ENCODE measurements around the gene COL12A1. TPM values are rescaled to one million over a fixed set of nuclear protein-coding genes. Genes with fewer than 3 reads are reported as not detected.

COL12A1 gene
- polyA plus RNA-seq, 1 donor (not counting 4 experiments of a cell fraction or from before 2014, with no cell fraction given), result 96.9 TPM

DNA sequence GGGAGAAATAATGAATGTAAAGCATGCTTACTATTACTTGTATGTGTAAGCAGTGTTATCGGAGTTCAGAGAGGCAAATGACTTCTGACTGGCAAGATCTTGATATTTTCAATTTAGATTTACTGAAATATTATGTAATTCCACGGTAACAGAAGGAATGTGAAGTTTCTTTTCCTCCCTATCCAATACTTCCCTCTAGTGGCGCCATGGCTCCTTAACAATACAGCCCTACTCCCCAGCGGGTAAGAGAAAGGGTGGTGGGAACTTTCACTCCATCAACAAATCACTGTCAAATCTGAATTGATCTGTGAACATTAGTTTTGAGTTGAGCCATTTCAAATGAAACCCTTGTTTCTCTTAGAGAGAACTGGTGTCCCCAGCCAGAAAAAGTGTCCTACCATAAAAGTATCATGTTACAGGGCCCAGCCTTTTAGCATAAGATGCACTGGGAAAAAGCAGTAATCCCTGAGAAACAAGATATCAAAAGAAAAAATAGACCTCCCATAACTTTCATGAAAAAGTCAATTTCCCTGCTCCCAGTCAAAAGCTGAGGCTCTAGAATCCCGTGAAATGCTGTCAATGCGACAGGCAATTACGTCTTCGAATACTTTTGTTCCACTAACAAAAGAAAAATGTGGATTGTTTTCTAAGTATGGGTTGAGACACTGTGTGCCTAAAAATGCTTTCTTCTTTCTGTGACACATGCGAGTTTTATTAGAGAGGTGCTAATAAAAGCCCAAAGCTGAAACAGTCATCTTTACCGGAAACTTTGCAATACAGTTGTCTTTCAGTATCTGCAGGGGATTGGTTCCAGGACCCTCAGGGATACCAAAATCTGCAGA is 24.9 kb upstream of the COL12A1 start:
- Histone ChIP-seq H3K9ac (ENCODE audit: control insufficient read depth, extremely low read depth, insufficient read depth, low read length) (no peak overlapping the region), H3K9me3 (ENCODE audit: control insufficient read depth, low read depth, low read length) (no peaks in the 10 kb centered on the region), H3K36me3 (ENCODE audit: control insufficient read depth in 2 of 2, extremely low read depth in 1 of 2, insufficient read depth in 2 of 2, low read length in 2 of 2) (no peaks in the 10 kb centered on the region), H3K4me3 (ENCODE audit: control insufficient read depth in 2 of 3, extremely low read depth in 1 of 3, insufficient read depth in 2 of 3, low read depth in 1 of 3, low read length in 3 of 3) (no peak overlapping the region), H3K4me2 (ENCODE audit: control insufficient read depth, extremely low read depth, insufficient read depth, low read depth, low read length) (peak overlapping the region; percentile 40), H3K4me1 (ENCODE audit: control insufficient read depth, extremely low read depth, insufficient read depth, low read length) (no peaks in the 10 kb centered on the region), H3K9me1 (ENCODE audit: control insufficient read depth, extremely low read depth, insufficient read depth, low read length) (no peaks in the 10 kb centered on the region), H2AFZ (ENCODE audit: control insufficient read depth, low read length) (no peak overlapping the region), H4K20me1 (ENCODE audit: control insufficient read depth, extremely low read depth, insufficient read depth, low read length) (no peaks in the 10 kb centered on the region), H3K27ac (ENCODE audit: control insufficient read depth, insufficient read depth, low read length) (no peak overlapping the region), H3K27me3 (ENCODE audit: control insufficient read depth, extremely low read depth, insufficient read depth, low read length) (no peaks in the 10 kb centered on the region), H3K79me2 (ENCODE audit: control insufficient read depth, insufficient read depth, low read length) (no peaks in the 10 kb centered on the region)
- TF ChIP-seq, protein P1, sequence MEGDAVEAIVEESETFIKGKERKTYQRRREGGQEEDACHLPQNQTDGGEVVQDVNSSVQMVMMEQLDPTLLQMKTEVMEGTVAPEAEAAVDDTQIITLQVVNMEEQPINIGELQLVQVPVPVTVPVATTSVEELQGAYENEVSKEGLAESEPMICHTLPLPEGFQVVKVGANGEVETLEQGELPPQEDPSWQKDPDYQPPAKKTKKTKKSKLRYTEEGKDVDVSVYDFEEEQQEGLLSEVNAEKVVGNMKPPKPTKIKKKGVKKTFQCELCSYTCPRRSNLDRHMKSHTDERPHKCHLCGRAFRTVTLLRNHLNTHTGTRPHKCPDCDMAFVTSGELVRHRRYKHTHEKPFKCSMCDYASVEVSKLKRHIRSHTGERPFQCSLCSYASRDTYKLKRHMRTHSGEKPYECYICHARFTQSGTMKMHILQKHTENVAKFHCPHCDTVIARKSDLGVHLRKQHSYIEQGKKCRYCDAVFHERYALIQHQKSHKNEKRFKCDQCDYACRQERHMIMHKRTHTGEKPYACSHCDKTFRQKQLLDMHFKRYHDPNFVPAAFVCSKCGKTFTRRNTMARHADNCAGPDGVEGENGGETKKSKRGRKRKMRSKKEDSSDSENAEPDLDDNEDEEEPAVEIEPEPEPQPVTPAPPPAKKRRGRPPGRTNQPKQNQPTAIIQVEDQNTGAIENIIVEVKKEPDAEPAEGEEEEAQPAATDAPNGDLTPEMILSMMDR (optimal IDR thresholded peaks at IDR 0.05 in 1 of 3, IDR thresholded peaks at IDR 0.05 in 1 of 3, conservative IDR thresholded peaks at IDR 0.05 in 1 of 3; ENCODE audit: extremely low read depth in 1 of 3, insufficient read depth in 2 of 3, low read length in 3 of 3), result peak; percentile 72 to 75 (median 72)
- no peak for TF ChIP-seq EZH2 (IDR thresholded peaks at IDR 0.05; ENCODE audit: low read length)
- FAIRE-seq (peak; percentile 58), DNase-seq (ENCODE audit: low read depth, low spot score) (peak; percentile 9)
- dilution Hi-C loops (cut with MboI; ENCODE audit: extremely low pct_ligation_motif_present, low sequenced_read_pairs), result no loop called here

- Histone ChIP-seq H3K4me1 (ENCODE audit: control insufficient read depth, extremely low read depth, insufficient read depth, low read length) (no peaks in the 10 kb centered on the region), H3K9me1 (ENCODE audit: control insufficient read depth, extremely low read depth, insufficient read depth, low read length) (no peaks in the 10 kb centered on the region), H3K79me2 (ENCODE audit: control insufficient read depth, insufficient read depth, low read length) (no peaks in the 10 kb centered on the region), H2AFZ (ENCODE audit: control insufficient read depth, low read length) (no peak overlapping the region), H3K9ac (ENCODE audit: control insufficient read depth, extremely low read depth, insufficient read depth, low read length) (no peak overlapping the region), H3K4me3 (ENCODE audit: control insufficient read depth in 2 of 3, extremely low read depth in 1 of 3, insufficient read depth in 2 of 3, low read depth in 1 of 3, low read length in 3 of 3) (no peak overlapping the region), H3K36me3 (ENCODE audit: control insufficient read depth in 2 of 2, extremely low read depth in 1 of 2, insufficient read depth in 2 of 2, low read length in 2 of 2) (no peaks in the 10 kb centered on the region), H3K27ac (ENCODE audit: control insufficient read depth, insufficient read depth, low read length) (no peak overlapping the region), H3K27me3 (ENCODE audit: control insufficient read depth, extremely low read depth, insufficient read depth, low read length) (no peaks in the 10 kb centered on the region), H4K20me1 (ENCODE audit: control insufficient read depth, extremely low read depth, insufficient read depth, low read length) (no peaks in the 10 kb centered on the region), H3K4me2 (ENCODE audit: control insufficient read depth, extremely low read depth, insufficient read depth, low read depth, low read length) (no peak overlapping the region), H3K9me3 (ENCODE audit: control insufficient read depth, low read depth, low read length) (no peaks in the 10 kb centered on the region)
- DNase-seq (ENCODE audit: low read depth, low spot score) (no peak), FAIRE-seq (no peak)
- dilution Hi-C loops (cut with MboI; ENCODE audit: extremely low pct_ligation_motif_present, low sequenced_read_pairs), result no loop called here
- TF ChIP-seq EZH2 (IDR thresholded peaks at IDR 0.05; ENCODE audit: low read length), result no peak
- TF ChIP-seq, protein P1 (optimal IDR thresholded peaks at IDR 0.05 in 1 of 3, IDR thresholded peaks at IDR 0.05 in 1 of 3, conservative IDR thresholded peaks at IDR 0.05 in 1 of 3; ENCODE audit: extremely low read depth in 1 of 3, insufficient read depth in 2 of 3, low read length in 3 of 3), result no peak
Measured at GRCh38 chr6:75224303-75224926, 18.6 kb upstream of the COL12A1 start.

Measured in keratinocyte (primary cell).